HUES48 (cell line): ENCODE measurements around the gene USP53.
"Not testable (repeated sequence)": the region's sequence is repeated elsewhere in the genome, so short reads cannot be mapped to it uniquely, and the experiment has no call there.

Source experiments
- H3K27ac ChIP-seq: one replicate; pipeline ENCODE4 v1.7.0; 2013; ENCODE audit warnings: low read depth, low read length, inconsistent platforms
- H3K27me3 ChIP-seq: 2 replicates; pipeline ENCODE4 v1.6.1; 2013; ENCODE audit warnings: mild to moderate bottlenecking, low read length; ENCODE audit not compliant: control insufficient read depth, insufficient read depth
- H3K36me3 ChIP-seq: 2 replicates; pipeline ENCODE4 v1.6.1; 2013; ENCODE audit warnings: low read length; ENCODE audit not compliant: control insufficient read depth, insufficient read depth
- H3K4me1 ChIP-seq: 2 replicates; pipeline ENCODE4 v1.6.1; 2013; ENCODE audit warnings: mild to moderate bottlenecking, low read length; ENCODE audit not compliant: control insufficient read depth, insufficient read depth
- H3K4me3 ChIP-seq: 2 replicates; pipeline ENCODE4 v1.5.1; 2013; ENCODE audit warnings: mild to moderate bottlenecking, low read depth, low read length
- H3K9ac ChIP-seq: 2 replicates; pipeline ENCODE4 v1.6.1; 2013; ENCODE audit warnings: mild to moderate bottlenecking, low read depth, low read length, moderate library complexity
- H3K9me3 ChIP-seq: 2 replicates; pipeline ENCODE4 v1.6.1; 2013; ENCODE audit warnings: low read length; ENCODE audit not compliant: control insufficient read depth, insufficient read depth

The USP53 gene

DNA sequence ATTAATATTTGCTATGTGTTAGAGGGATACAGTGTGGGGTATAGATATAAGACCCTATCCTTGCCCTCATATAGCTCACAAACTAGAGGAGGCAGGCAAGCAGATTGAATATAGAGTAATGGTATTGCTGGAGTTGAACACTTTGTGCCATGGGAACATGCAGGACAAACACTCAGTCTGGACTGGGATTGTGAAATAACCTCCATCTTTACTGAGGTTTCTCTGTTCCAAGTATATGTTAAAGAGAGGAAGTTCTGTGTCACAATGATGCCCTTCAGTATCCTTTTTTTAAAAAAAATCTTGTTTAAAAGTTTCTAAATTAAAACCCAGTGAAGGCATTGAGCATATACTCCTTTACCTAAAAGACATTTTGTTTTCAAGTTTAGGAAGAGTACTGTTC lies 100.7 kb downstream of the USP53 start:
- H3K4me1 ChIP-seq: peaks cover 8% of the 10 kb centered on the region; the same call in 1 of the 2 replicates

GRCh38 chr4:119314356-119314755 lies 101.8 kb downstream of the USP53 start:
- Histone ChIP-seq H3K4me3 (no peak overlapping the region), H3K27me3 (no peaks in the 10 kb centered on the region), H3K9ac (no peak overlapping the region), H3K27ac (no peak overlapping the region), H3K4me1 (peaks cover 8% of the 10 kb centered on the region; the same call in 1 of the 2 replicates), H3K9me3 (no peaks in the 10 kb centered on the region), H3K36me3 (no peaks in the 10 kb centered on the region)

More for the DNA sequence above, 100.7 kb downstream of the USP53 start:
- Histone ChIP-seq H3K36me3 (no peaks in the 10 kb centered on the region), H3K27me3 (no peaks in the 10 kb centered on the region), H3K4me3 (no peak overlapping the region), H3K9ac (no peak overlapping the region), H3K27ac (no peak overlapping the region), H3K9me3 (no peaks in the 10 kb centered on the region)

DNA sequence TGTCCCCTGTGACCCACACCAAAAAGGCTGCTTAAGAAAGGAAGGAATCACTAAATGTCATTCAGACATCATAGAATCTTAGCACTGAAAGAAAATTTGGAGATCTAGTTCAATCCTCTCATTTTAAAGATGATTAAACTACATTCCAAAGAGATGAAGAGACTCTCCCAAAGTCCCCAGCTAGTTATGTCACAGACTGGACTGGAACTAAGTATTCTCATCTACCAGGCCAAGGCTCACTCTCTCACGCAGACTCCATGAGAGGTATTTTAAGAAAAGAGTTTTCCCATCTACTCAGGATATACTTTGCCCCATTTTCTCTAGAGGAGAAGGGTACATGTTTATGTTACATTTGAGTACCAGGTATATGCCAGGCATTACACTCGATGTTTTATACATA lies 102.5 kb downstream of the USP53 start:
- H3K27ac ChIP-seq: no peak overlapping the region
- H3K36me3 ChIP-seq: no peaks in the 10 kb centered on the region
- no peak overlapping the region for H3K9ac ChIP-seq
- peaks cover 8% of the 10 kb centered on the region; the same call in 1 of the 2 replicates for H3K4me1 ChIP-seq
- no peak overlapping the region for H3K4me3 ChIP-seq
- H3K27me3 ChIP-seq: no peaks in the 10 kb centered on the region
- no peaks in the 10 kb centered on the region for H3K9me3 ChIP-seq

- Histone ChIP-seq H3K9ac (no peak overlapping the region), H3K27me3 (no peaks in the 10 kb centered on the region), H3K4me3 (no peak overlapping the region), H3K27ac (no peak overlapping the region), H3K36me3 (no peaks in the 10 kb centered on the region), H3K9me3 (no peaks in the 10 kb centered on the region), H3K4me1 (peaks cover 8% of the 10 kb centered on the region; the same call in 1 of the 2 replicates)
These were observed 105.5 kb downstream of the USP53 start for GRCh38 chr4:119317990-119318389.

GRCh38 chr4:119321921-119322687 lies 109.6 kb downstream of the USP53 start, which contains the start of gene FABP2:
TSS of gene FABP2 (minus strand) at chr4:119322138. CDS start at chr4:119322102, 36 bp downstream.
- no peaks in the 10 kb centered on the region for H3K27me3 ChIP-seq
- no peaks in the 10 kb centered on the region for H3K4me1 ChIP-seq
- no peak within 1 kb of the TSS for H3K4me3 ChIP-seq
- H3K9me3 ChIP-seq: no peaks in the 10 kb centered on the region
- no peaks in the 10 kb centered on the region for H3K36me3 ChIP-seq
- no peak within 1 kb of the TSS for H3K27ac ChIP-seq
- H3K9ac ChIP-seq: no peak within 1 kb of the TSS

- H3K27ac ChIP-seq: no peak overlapping the region
- H3K9me3 ChIP-seq: no peaks in the 10 kb centered on the region
- no peak overlapping the region for H3K4me3 ChIP-seq
- H3K4me1 ChIP-seq: no peaks in the 10 kb centered on the region
- no peaks in the 10 kb centered on the region for H3K27me3 ChIP-seq
- H3K36me3 ChIP-seq: no peaks in the 10 kb centered on the region
- no peak overlapping the region for H3K9ac ChIP-seq
These were observed 116.2 kb downstream of the USP53 start for GRCh38 chr4:119328695-119329094.

GRCh38 chr4:119329835-119330620 lies 117.5 kb downstream of the USP53 start:
- Histone ChIP-seq H3K9ac (no peak overlapping the region), H3K27me3 (no peaks in the 10 kb centered on the region), H3K4me1 (no peaks in the 10 kb centered on the region), H3K36me3 (no peaks in the 10 kb centered on the region), H3K4me3 (no peak overlapping the region), H3K9me3 (no peaks in the 10 kb centered on the region), H3K27ac (no peak overlapping the region)

DNA sequence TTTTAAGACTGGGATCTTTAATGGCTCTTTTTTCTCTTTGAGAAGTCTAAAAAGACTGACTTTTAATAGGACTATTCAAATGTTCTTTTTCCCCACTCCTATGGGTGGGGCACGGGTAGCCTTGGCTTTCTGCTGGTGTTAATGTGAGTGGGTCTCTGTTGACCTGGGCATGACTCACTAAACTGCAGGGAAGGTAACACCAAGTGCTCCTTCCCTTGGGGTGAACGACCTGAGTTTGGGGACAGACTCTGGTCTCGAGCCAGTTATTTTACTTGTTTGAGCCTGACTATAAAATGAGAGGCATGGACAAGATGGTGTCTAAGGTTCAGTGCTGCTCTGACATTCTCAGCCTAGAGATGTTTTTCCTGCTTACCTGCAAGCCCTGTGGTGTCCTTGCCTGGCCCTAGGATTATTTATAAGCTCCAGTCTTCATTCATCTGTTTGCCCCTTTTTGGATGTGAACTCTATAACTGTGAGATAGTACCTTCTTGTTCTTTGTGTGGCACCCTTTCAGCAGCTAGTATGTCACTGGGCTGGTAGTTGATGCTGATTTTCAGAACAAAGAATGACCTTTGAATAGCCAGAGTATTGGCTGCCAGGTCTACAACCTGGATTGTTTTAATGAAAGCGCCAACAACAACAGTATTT lies 123.9 kb downstream of the USP53 start:
- H3K36me3 ChIP-seq, H3K9me3 ChIP-seq, H3K9ac ChIP-seq, H3K4me3 ChIP-seq, H3K4me1 ChIP-seq, H3K27me3 ChIP-seq, H3K27ac ChIP-seq: not testable (repeated sequence)

DNA sequence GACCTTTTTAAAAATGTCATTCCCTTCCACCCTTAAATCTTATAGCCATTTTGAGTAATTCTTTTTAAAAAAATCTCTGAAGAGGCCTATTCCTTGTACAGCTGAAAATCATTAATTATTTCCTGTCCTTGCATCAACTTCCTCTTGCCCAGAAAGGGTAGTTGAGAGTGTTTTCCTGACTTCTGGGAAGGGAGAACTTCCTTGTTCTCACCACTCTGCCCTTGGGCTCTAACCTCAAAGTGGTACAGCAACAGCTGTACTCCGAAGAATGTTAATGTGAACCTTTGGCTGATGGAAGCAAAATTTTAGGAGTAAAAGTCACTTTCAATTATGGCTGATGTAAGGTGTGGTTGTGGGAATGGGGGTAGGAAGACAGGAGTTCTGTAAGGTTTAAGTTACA lies 124.5 kb downstream of the USP53 start:
- H3K4me3 ChIP-seq: no peak overlapping the region
- H3K9ac ChIP-seq: no peak overlapping the region
- H3K9me3 ChIP-seq: no peaks in the 10 kb centered on the region
- no peak overlapping the region for H3K27ac ChIP-seq
- no peaks in the 10 kb centered on the region for H3K27me3 ChIP-seq
- H3K4me1 ChIP-seq: no peaks in the 10 kb centered on the region
- no peaks in the 10 kb centered on the region for H3K36me3 ChIP-seq

DNA sequence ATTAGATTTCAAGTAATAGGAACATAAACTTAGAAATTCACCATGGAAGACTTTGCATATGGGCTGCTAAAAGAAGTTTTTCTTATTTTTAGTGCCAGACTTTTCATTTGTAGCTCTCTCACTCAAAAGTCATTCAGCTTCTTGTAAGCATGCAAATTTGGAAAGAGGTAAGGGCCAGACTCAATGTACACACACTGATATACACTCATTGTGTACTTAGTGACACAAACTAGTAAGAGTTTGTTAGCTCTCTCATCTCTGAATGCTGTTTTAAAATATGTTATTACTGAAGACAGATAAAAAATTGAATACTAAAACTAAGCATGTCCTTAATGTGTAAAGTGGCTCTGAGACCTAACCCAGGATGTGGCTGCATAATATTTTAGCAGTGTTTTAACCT lies 127.4 kb downstream of the USP53 start:
- not testable (repeated sequence) for H3K9ac ChIP-seq, H3K27me3 ChIP-seq, H3K4me3 ChIP-seq, H3K4me1 ChIP-seq, H3K9me3 ChIP-seq, H3K36me3 ChIP-seq, H3K27ac ChIP-seq

- H3K27ac ChIP-seq, H3K27me3 ChIP-seq, H3K9ac ChIP-seq, H3K4me3 ChIP-seq, H3K4me1 ChIP-seq, H3K36me3 ChIP-seq, H3K9me3 ChIP-seq: not testable (repeated sequence)
These were observed 130.8 kb downstream of the USP53 start for GRCh38 chr4:119343293-119343692.
